ENCODE data around the gene SCML1.

The SCML1 gene

DNA sequence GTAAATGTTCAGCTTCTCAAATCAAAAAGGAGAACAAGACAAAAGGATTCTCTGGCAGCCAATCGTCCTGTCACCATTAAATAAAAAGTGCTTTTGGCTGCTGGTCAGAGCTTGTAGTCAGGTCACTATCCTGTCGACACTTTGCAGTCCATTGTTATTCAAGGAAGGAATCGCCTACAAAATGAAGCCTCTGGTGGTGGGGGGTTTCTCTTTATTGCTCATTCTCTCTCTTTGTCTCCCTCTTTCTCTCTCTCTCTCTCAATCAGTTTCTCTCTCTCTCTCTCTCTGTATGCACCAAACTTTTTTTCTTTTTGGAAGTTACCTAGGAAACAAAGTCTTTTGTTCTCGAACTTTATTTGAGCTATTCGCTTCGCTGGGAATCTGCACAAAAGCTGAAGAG is 17.6 kb upstream of the SCML1 start:
- TF ChIP-seq CTCF (IDR thresholded peaks at IDR 0.05; ENCODE audit: control insufficient read depth, insufficient read depth, low read depth, low read length, missing control alignments) = no peak
- H3K4me3 ChIP-seq (ENCODE audit: control insufficient read depth, low read depth, low read length) = no peak overlapping the region
- DNase-seq (ENCODE audit: low read depth) = no peak

- no peak for DNase-seq (ENCODE audit: low read depth)
Measured at GRCh38 chrX:17721715-17722114, 15.6 kb upstream of the SCML1 start.

DNA sequence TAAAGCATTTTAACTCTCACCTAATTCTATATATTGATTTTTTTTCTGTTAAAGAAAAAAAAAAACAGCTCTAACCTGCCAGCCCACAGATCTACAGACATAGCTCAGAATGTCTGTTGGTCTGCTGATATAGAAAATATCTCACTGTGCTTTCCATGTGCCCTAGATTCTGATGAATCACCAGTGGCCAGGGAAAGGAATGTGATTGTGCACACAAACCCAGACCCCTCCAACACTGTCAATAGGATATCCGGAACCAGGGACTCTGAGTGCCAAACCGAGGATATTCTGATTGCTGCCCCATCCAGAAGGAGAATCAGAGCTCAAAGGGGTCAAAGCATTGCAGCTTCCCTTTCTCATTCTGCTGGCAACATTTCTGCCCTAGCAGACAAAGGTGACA is 12.1 kb upstream of the SCML1 start:
- no peak for TF ChIP-seq CTCF (IDR thresholded peaks at IDR 0.05; ENCODE audit: control insufficient read depth, insufficient read depth, low read depth, low read length, missing control alignments)
- no peak overlapping the region for H3K4me3 ChIP-seq (ENCODE audit: control insufficient read depth, low read depth, low read length)
- DNase-seq (ENCODE audit: low read depth) = no peak

More at GRCh38 chrX:17721715-17722114, 15.6 kb upstream of the SCML1 start:
- TF ChIP-seq CTCF (IDR thresholded peaks at IDR 0.05; ENCODE audit: control insufficient read depth, insufficient read depth, low read depth, low read length, missing control alignments) = no peak
- H3K4me3 ChIP-seq (ENCODE audit: control insufficient read depth, low read depth, low read length) = no peak overlapping the region

- TF ChIP-seq CTCF (IDR thresholded peaks at IDR 0.05; ENCODE audit: control insufficient read depth, insufficient read depth, low read depth, low read length, missing control alignments) = no peak
- DNase-seq (ENCODE audit: low read depth) = no peak
- H3K4me3 ChIP-seq (ENCODE audit: control insufficient read depth, low read depth, low read length) = no peak overlapping the region
Measured at GRCh38 chrX:17732138-17732783, 5.0 kb upstream of the SCML1 start.

DNA sequence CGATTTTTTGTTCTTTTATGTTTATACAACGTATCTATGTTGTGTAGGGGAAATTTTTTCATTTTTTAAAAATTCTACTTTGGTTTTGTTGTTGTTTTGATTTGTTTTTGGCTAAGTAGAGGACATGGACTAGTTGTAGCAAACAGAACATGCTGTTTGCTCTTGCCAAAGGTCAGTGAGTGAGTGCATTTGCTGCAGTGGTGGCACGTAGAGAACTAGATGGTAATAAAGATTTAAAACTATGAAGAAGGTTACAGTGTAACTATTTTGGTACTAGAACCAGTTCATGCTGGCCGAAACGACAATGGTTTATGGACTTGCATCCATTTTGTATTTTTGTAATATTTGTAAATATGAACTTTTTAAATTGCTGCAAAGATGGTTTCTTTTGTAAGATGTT is 1.9 kb upstream of the SCML1 start:
- no peak for DNase-seq (ENCODE audit: low read depth)
- no peak overlapping the region for H3K4me3 ChIP-seq (ENCODE audit: control insufficient read depth, low read depth, low read length)
- TF ChIP-seq CTCF (IDR thresholded peaks at IDR 0.05; ENCODE audit: control insufficient read depth, insufficient read depth, low read depth, low read length, missing control alignments) = no peak

- H3K4me3 ChIP-seq (ENCODE audit: control insufficient read depth, low read depth, low read length) = peak overlapping the region; percentile 57
- no peak for DNase-seq (ENCODE audit: low read depth)
- TF ChIP-seq CTCF (IDR thresholded peaks at IDR 0.05; ENCODE audit: control insufficient read depth, insufficient read depth, low read depth, low read length, missing control alignments) = no peak
Measured at GRCh38 chrX:17736478-17736855, 826 bp upstream of the SCML1 start.

GRCh38 chrX:17737710-17737985 is 355 bp downstream of the SCML1 start:
- H3K4me3 ChIP-seq (ENCODE audit: control insufficient read depth, low read depth, low read length) = peak overlapping the region; percentile 65
- TF ChIP-seq CTCF (IDR thresholded peaks at IDR 0.05; ENCODE audit: control insufficient read depth, insufficient read depth, low read depth, low read length, missing control alignments) = no peak
- no peak for DNase-seq (ENCODE audit: low read depth)

Data from AG09309 (cell line).